SH-SY5Y (cell line): ENCODE results near the gene RHOBTB1.

ENCODE experiments used
- GATA2 ChIP-seq: IDR thresholded peaks from 2 replicates; pipeline ENCODE4 v1.6.1; 2011; ENCODE audit warnings: mild to moderate bottlenecking, low read depth, low read length
- GATA3 ChIP-seq: IDR thresholded peaks from 2 replicates; pipeline ENCODE4 v1.6.1; 2011; ENCODE audit warnings: low read depth, mild to moderate bottlenecking, low read length, moderate library complexity

GRCh38 chr10:60911216-60911615, 32.8 kb downstream of the RHOBTB1 start:
- TF ChIP-seq GATA2 (no peak), GATA3 (no peak)
